Neural cell (in vitro differentiated cells): ENCODE results near the gene PSENEN. TPM values are rescaled to one million over a fixed set of nuclear protein-coding genes. Genes with fewer than 3 reads are reported as not detected.

Experiments used
- H2AFZ ChIP-seq: fragments of 200-600, 300-800 bp; sonication (generic), shearing (Covaris generic); 2 replicates; pipeline ENCODE4 v1.6.0; 2014; ENCODE audit warnings: low read depth, mild to moderate bottlenecking, antibody characterized with exemption, low read length, moderate library complexity
- H3F3A ChIP-seq: fragments of 200-600 bp; shearing (Covaris generic); 2 replicates; pipeline ENCODE4 v1.6.1; 2016; ENCODE audit warnings: mild to moderate bottlenecking, moderate library complexity, mixed read lengths, antibody characterized with exemption, low read length; ENCODE audit not compliant: insufficient read depth, poor library complexity, severe bottlenecking
- H3K27ac ChIP-seq: fragments of 200-600, 300-800 bp; sonication (generic), shearing (Covaris generic); 2 replicates; pipeline ENCODE4 v1.5.1; 2014; ENCODE audit warnings: mild to moderate bottlenecking, low read length, moderate library complexity
- H3K27me3 ChIP-seq: fragments of 300-800, 200-600 bp; sonication (generic), shearing (Covaris generic); 2 replicates; pipeline ENCODE4 v1.6.0; 2014; ENCODE audit warnings: mild to moderate bottlenecking, low read depth, low read length, moderate library complexity; ENCODE audit not compliant: insufficient read depth
- H3K36me3 ChIP-seq: fragments of 300-800, 200-600 bp; sonication (generic), shearing (Covaris generic); 2 replicates; pipeline ENCODE4 v1.5.1; 2014; ENCODE audit warnings: mild to moderate bottlenecking, antibody characterized with exemption, low read length, moderate library complexity; ENCODE audit not compliant: insufficient read depth
- H3K4me2 ChIP-seq: fragments of 300-800, 200-600 bp; sonication (generic), shearing (Covaris generic); 2 replicates; pipeline ENCODE4 v1.6.0; 2014; ENCODE audit warnings: mild to moderate bottlenecking, low read length
- H3K4me3 ChIP-seq: fragments of 300-800, 200-600 bp; sonication (generic), shearing (Covaris generic); 2 replicates; pipeline ENCODE4 v1.5.1; 2014; ENCODE audit warnings: mild to moderate bottlenecking, low read length, moderate library complexity
- H3K79me2 ChIP-seq: fragments of 200-600 bp; shearing (Covaris generic); replicated peaks from 2 replicates; pipeline ENCODE4 v1.6.0; 2014; ENCODE audit warnings: mild to moderate bottlenecking, low read length, moderate library complexity; ENCODE audit not compliant: insufficient read depth
- H3K9ac ChIP-seq: fragments of 300-800, 200-600 bp; sonication (generic), shearing (Covaris generic); 2 replicates; pipeline ENCODE4 v1.6.1; 2016; ENCODE audit warnings: mild to moderate bottlenecking, low read length, mixed read lengths
- H3K9me2 ChIP-seq: fragments of 200-600 bp; shearing (Covaris generic); 2 replicates; pipeline ENCODE4 v1.6.1; 2016; ENCODE audit warnings: mild to moderate bottlenecking, low read length, mixed read lengths; ENCODE audit not compliant: insufficient read depth
- H3K9me3 ChIP-seq: fragments of 200-600, 300-800 bp; sonication (generic), shearing (Covaris generic); 2 replicates; pipeline ENCODE4 v1.6.1; 2016; ENCODE audit warnings: mild to moderate bottlenecking, mixed run types, low read length, moderate library complexity, mixed read lengths
- H4K20me1 ChIP-seq: fragments of 200-600 bp; shearing (Covaris generic); 2 replicates; pipeline ENCODE4 v1.6.1; 2016; ENCODE audit warnings: mild to moderate bottlenecking, mixed run types; ENCODE audit not compliant: insufficient read depth
- CTCF ChIP-seq: fragments of 450-650 bp; IDR thresholded peaks from 2 replicates; pipeline ENCODE4 v1.5.1; 2014; ENCODE audit warnings: antibody characterized with exemption, mild to moderate bottlenecking, moderate library complexity; ENCODE audit not compliant: poor library complexity, severe bottlenecking
- EP300 ChIP-seq: fragments of 450-650 bp; conservative IDR thresholded peaks from 2 replicates; pipeline ENCODE4 v1.6.1; 2014; ENCODE audit warnings: antibody characterized with exemption, mild to moderate bottlenecking, moderate library complexity; ENCODE audit not compliant: poor library complexity, severe bottlenecking
- EZH2 ChIP-seq: fragments of 200-600, 300-800 bp; shearing (Covaris generic), sonication (generic); IDR thresholded peaks from 2 replicates; pipeline ENCODE4 v1.6.1; 2014; ENCODE audit warnings: antibody characterized with exemption, low read length, borderline replicate concordance, mild to moderate bottlenecking; ENCODE audit not compliant: insufficient read depth, poor library complexity, severe bottlenecking
- MXI1 ChIP-seq: fragments of 450-650 bp; conservative IDR thresholded peaks from 2 replicates; pipeline ENCODE4 v1.6.1; 2014; ENCODE audit warnings: antibody characterized with exemption, mild to moderate bottlenecking; ENCODE audit not compliant: poor library complexity, severe bottlenecking
- POLR2AphosphoS5 ChIP-seq: IDR thresholded peaks from 2 replicates; pipeline ENCODE4 v1.6.1; 2012
- RAD21 ChIP-seq: fragments of 450-650 bp; conservative IDR thresholded peaks from 2 replicates; pipeline ENCODE4 v1.6.1; 2014; ENCODE audit warnings: antibody characterized with exemption, mild to moderate bottlenecking, moderate library complexity
- REST ChIP-seq: IDR thresholded peaks from 2 replicates; pipeline ENCODE4 v1.6.1; 2012; ENCODE audit warnings: borderline replicate concordance
- SMC3 ChIP-seq: fragments of 450-650 bp; conservative IDR thresholded peaks from 2 replicates; pipeline ENCODE4 v1.6.1; 2014; ENCODE audit warnings: antibody characterized with exemption, mild to moderate bottlenecking, moderate library complexity; ENCODE audit not compliant: poor library complexity
- TAF1 ChIP-seq: IDR thresholded peaks from 2 replicates; pipeline ENCODE4 v1.6.1; 2012; ENCODE audit warnings: low read depth
- polyA plus RNA-seq: library from polyadenylated mRNA; depleted of rRNA; stranded (reverse); fragments of >200 nt; gene quantifications from 2 replicates; pipeline ENCODE4 v1.2.3, GENCODE V29; 2014

The PSENEN gene
- polyA plus RNA-seq, 1 donor from 2014 or later = 46.2 TPM

DNA sequence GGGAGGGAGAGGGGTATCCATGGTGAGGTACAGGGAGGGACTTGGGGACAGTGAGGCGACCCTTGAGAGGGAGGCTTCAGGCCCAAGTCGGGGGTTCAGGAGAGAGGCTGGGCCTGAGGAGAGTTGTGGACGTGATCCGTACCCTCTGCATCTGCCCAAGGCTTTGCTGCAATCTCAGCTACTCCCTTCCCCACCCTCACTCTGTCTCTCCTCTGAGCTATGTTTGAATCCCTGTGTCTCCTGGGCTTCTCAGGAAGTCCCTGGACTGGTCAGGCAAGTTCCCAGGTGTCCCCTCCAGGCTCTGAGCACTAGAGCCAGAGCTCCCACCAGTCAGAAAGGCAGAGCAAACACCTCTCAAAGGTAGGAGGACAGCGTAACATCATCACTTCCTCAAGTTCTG is 4.7 kb downstream of the PSENEN start:
- H3K4me3 ChIP-seq = no peak overlapping the region
- no peaks in the 10 kb centered on the region for H3K9me3 ChIP-seq
- no peak overlapping the region for H3K27ac ChIP-seq
- no peaks in the 10 kb centered on the region for H3F3A ChIP-seq
- H3K9me2 ChIP-seq = no peaks in the 10 kb centered on the region
- no peak overlapping the region for H2AFZ ChIP-seq
- H3K27me3 ChIP-seq = no peaks in the 10 kb centered on the region
- no peak overlapping the region for H3K9ac ChIP-seq
- H4K20me1 ChIP-seq = no peaks in the 10 kb centered on the region
- TF ChIP-seq MXI1 = no peak
- no peak for TF ChIP-seq CTCF
- TF ChIP-seq POLR2AphosphoS5 = no peak
- no peak for TF ChIP-seq SMC3
- TF ChIP-seq EZH2 = no peak
- no peak for TF ChIP-seq REST
- TF ChIP-seq TAF1 = no peak
- no peak for TF ChIP-seq RAD21
- no peak for TF ChIP-seq EP300
- H3K79me2 ChIP-seq = peaks cover 22% of the 10 kb centered on the region
- H3K36me3 ChIP-seq = peaks cover 8% of the 10 kb centered on the region
- no peak overlapping the region for H3K4me2 ChIP-seq

- Histone ChIP-seq H3K27me3 (no peaks in the 10 kb centered on the region), H3K36me3 (peaks cover 8% of the 10 kb centered on the region), H3K9me2 (no peaks in the 10 kb centered on the region), H3K9me3 (no peaks in the 10 kb centered on the region), H3K4me3 (no peak overlapping the region), H3K79me2 (peaks cover 8% of the 10 kb centered on the region), H3K9ac (no peak overlapping the region), H3K27ac (no peak overlapping the region), H2AFZ (no peak overlapping the region), H4K20me1 (no peaks in the 10 kb centered on the region), H3F3A (no peaks in the 10 kb centered on the region), H3K4me2 (no peak overlapping the region)
- TF ChIP-seq REST = no peak
- TF ChIP-seq CTCF = no peak
- no peak for TF ChIP-seq POLR2AphosphoS5
- TF ChIP-seq MXI1 = no peak
- no peak for TF ChIP-seq RAD21
- TF ChIP-seq EZH2 = no peak
- TF ChIP-seq TAF1 = no peak
- TF ChIP-seq EP300 = no peak
- TF ChIP-seq SMC3 = no peak
Observed at GRCh38 chr19:35751839-35752745, 6.6 kb downstream of the PSENEN start.
